Hepatocyte (in vitro differentiated cells): ENCODE measurements around the gene KAT2B. TPM values are rescaled to one million over a fixed set of nuclear protein-coding genes. Genes with fewer than 3 reads are reported as not detected.

Source experiments
- DNase-seq: peaks from one replicate; pipeline ENCODE4 v3.0.0-alpha.2; 2016; ENCODE audit warnings: low spot score
- H2AFZ ChIP-seq: fragments of 200-600 bp; sonication (generic); 2 replicates; pipeline ENCODE4 v1.6.0; 2016; ENCODE audit warnings: antibody characterized with exemption, mild to moderate bottlenecking
- H3K27ac ChIP-seq: fragments of 200-600 bp; sonication (generic); 2 replicates; pipeline ENCODE4 v1.5.1; 2016; ENCODE audit warnings: mild to moderate bottlenecking
- H3K27me3 ChIP-seq: fragments of 200-600 bp; sonication (generic); 2 replicates; pipeline ENCODE4 v1.6.1; 2016
- H3K36me3 ChIP-seq: fragments of 200-600 bp; sonication (generic); replicated peaks from 2 replicates; pipeline ENCODE4 v1.5.1; 2016; ENCODE audit warnings: low read depth; ENCODE audit not compliant: insufficient read depth
- H3K4me1 ChIP-seq: fragments of 200-600 bp; sonication (generic); 2 replicates; pipeline ENCODE4 v1.5.1; 2016; ENCODE audit warnings: mild to moderate bottlenecking, moderate library complexity; ENCODE audit not compliant: insufficient read depth
- H3K4me2 ChIP-seq: fragments of 200-600 bp; sonication (generic); 2 replicates; pipeline ENCODE4 v1.6.0; 2016
- H3K4me3 ChIP-seq: fragments of 200-600 bp; sonication (generic); 2 replicates; pipeline ENCODE4 v1.5.1; 2016; ENCODE audit warnings: mild to moderate bottlenecking
- H3K79me2 ChIP-seq: fragments of 200-600 bp; sonication (generic); 2 replicates; pipeline ENCODE4 v1.6.0; 2017; ENCODE audit warnings: mild to moderate bottlenecking
- H3K9me2 ChIP-seq: fragments of 200-600 bp; sonication (generic); replicated peaks from 2 replicates; pipeline ENCODE4 v1.6.0; 2017; ENCODE audit warnings: mild to moderate bottlenecking; ENCODE audit not compliant: insufficient read depth
- H3K9me3 ChIP-seq: fragments of 200-600 bp; sonication (generic); 2 replicates; pipeline ENCODE4 v1.5.1; 2016; ENCODE audit warnings: low read depth, mild to moderate bottlenecking
- H4K20me1 ChIP-seq: fragments of 200-600 bp; sonication (generic); 2 replicates; pipeline ENCODE4 v1.6.0; 2016; ENCODE audit warnings: mild to moderate bottlenecking; ENCODE audit not compliant: insufficient read depth, poor library complexity, severe bottlenecking
- CTCF ChIP-seq: fragments of 200-600 bp; sonication (generic); IDR thresholded peaks from 2 replicates; pipeline ENCODE4 v1.5.1; 2016; ENCODE audit warnings: antibody characterized with exemption, mild to moderate bottlenecking; ENCODE audit not compliant: poor library complexity
- EZH2 ChIP-seq: fragments of 200-600 bp; sonication (generic); IDR thresholded peaks from 2 replicates; pipeline ENCODE4 v1.6.1; 2016; ENCODE audit warnings: antibody characterized with exemption, mild to moderate bottlenecking, borderline replicate concordance
- EZH2phosphoT487 ChIP-seq: fragments of 200-600 bp; sonication (generic); IDR thresholded peaks from one replicate; pipeline ENCODE4 v1.6.1; 2018; ENCODE audit warnings: antibody characterized with exemption, mild to moderate bottlenecking, low read depth, moderate library complexity; ENCODE audit not compliant: unreplicated experiment, severe bottlenecking
- WGBS: methylation state at CpG from one replicate; pipeline ENCODE4 v1.1.6; 2016; ENCODE audit warnings: low lambda C conversion rate; ENCODE audit errors: missing lambda C conversion rate; 5-methylcytosine and 5-hydroxymethylcytosine counted together
- polyA plus RNA-seq: library from polyadenylated mRNA; unstranded; fragments of >200 nt; fragmentation: Nextera tagmentation; extraction: Ambion mirVana; gene quantifications from 2 replicates; pipeline ENCODE4 v1.2.1, GENCODE V29; 2016
- total RNA-seq: library from RNA; depleted of rRNA; stranded (reverse); fragments of >200 nt; gene quantifications from 2 replicates; pipeline ENCODE4 v1.2.3, GENCODE V29; 2014

Gene KAT2B
- total and polyA plus RNA-seq, 2 experiments from 2014 or later = 11.7 to 13.3 TPM

- WGBS = 89% methylated on average over 3 of the region's 3 CpGs
- no peaks in the 10 kb centered on the region for H3K4me1 ChIP-seq
- no peaks in the 10 kb centered on the region for H3K79me2 ChIP-seq
- no peaks in the 10 kb centered on the region for H3K36me3 ChIP-seq
- no peak overlapping the region for H3K4me2 ChIP-seq
- no peaks in the 10 kb centered on the region for H3K9me3 ChIP-seq
- H4K20me1 ChIP-seq = no peaks in the 10 kb centered on the region
- no peak for TF ChIP-seq CTCF
- TF ChIP-seq EZH2 = no peak
- no peak for TF ChIP-seq EZH2phosphoT487
- no peaks in the 10 kb centered on the region for H3K27me3 ChIP-seq
- H3K4me3 ChIP-seq = no peak overlapping the region
- DNase-seq = no peak
- no peak overlapping the region for H3K27ac ChIP-seq
- H2AFZ ChIP-seq = no peak overlapping the region
- no peaks in the 10 kb centered on the region for H3K9me2 ChIP-seq
Measured at GRCh38 chr3:20096135-20096685, 56.0 kb downstream of the KAT2B start.

- Histone ChIP-seq H3K4me2 (no peak overlapping the region), H2AFZ (no peak overlapping the region), H3K27ac (no peak overlapping the region), H3K36me3 (no peaks in the 10 kb centered on the region), H3K79me2 (no peaks in the 10 kb centered on the region), H3K4me3 (no peak overlapping the region), H3K4me1 (no peaks in the 10 kb centered on the region), H3K27me3 (no peaks in the 10 kb centered on the region), H3K9me2 (no peaks in the 10 kb centered on the region), H3K9me3 (no peaks in the 10 kb centered on the region), H4K20me1 (no peaks in the 10 kb centered on the region)
- 56% methylated on average over 1 of the region's 1 CpG for WGBS
- TF ChIP-seq CTCF = no peak
- TF ChIP-seq EZH2 = no peak
- TF ChIP-seq EZH2phosphoT487 = no peak
- no peak for DNase-seq
Measured at GRCh38 chr3:20097015-20097414, 56.8 kb downstream of the KAT2B start.

GRCh38 chr3:20099060-20099459 lies 58.8 kb downstream of the KAT2B start:
- Histone ChIP-seq H3K4me2 (no peak overlapping the region), H4K20me1 (no peaks in the 10 kb centered on the region), H3K4me3 (no peak overlapping the region), H3K27me3 (no peaks in the 10 kb centered on the region), H3K79me2 (no peaks in the 10 kb centered on the region), H3K4me1 (no peaks in the 10 kb centered on the region), H3K9me2 (no peaks in the 10 kb centered on the region), H3K9me3 (no peaks in the 10 kb centered on the region), H3K27ac (no peak overlapping the region), H2AFZ (no peak overlapping the region), H3K36me3 (no peaks in the 10 kb centered on the region)
- WGBS = 93% methylated on average over 6 of the region's 6 CpGs
- no peak for TF ChIP-seq EZH2
- no peak for TF ChIP-seq EZH2phosphoT487
- TF ChIP-seq CTCF = no peak
- DNase-seq = no peak

GRCh38 chr3:20100151-20100550 lies 59.9 kb downstream of the KAT2B start:
- Histone ChIP-seq H3K4me2 (no peak overlapping the region), H3K27me3 (no peaks in the 10 kb centered on the region), H2AFZ (no peak overlapping the region), H3K27ac (no peak overlapping the region), H3K9me3 (no peaks in the 10 kb centered on the region), H3K36me3 (no peaks in the 10 kb centered on the region), H4K20me1 (no peaks in the 10 kb centered on the region), H3K79me2 (no peaks in the 10 kb centered on the region), H3K4me3 (no peak overlapping the region), H3K9me2 (no peaks in the 10 kb centered on the region), H3K4me1 (no peaks in the 10 kb centered on the region)
- no peak for DNase-seq
- TF ChIP-seq CTCF (no peak), EZH2 (no peak)
- WGBS = 84% methylated on average over 1 of the region's 1 CpG
